ENCODE data around the gene NRF1. TPM values are rescaled to one million over a fixed set of nuclear protein-coding genes. Genes with fewer than 3 reads are reported as not detected.
A peak's percentile ranks its signal among the peaks of the same experiment; 100 is the strongest.

NRF1 gene
- total and polyA plus RNA-seq, 2 of the 8 experiments (the other 6 are each of a cell fraction or from before 2014, with no cell fraction given) = 18.2 to 21.4 TPM

- Histone ChIP-seq H3K4me3 (ENCODE audit: extremely low read depth in 1 of 4, insufficient read depth in 2 of 4, low read depth in 3 of 4, low read length in 4 of 4) (peak overlapping the region in 1 of 4 experiments; percentile 76; a peak in 2 of 8 replicates), H3K23me2 (ENCODE audit: low read depth, low read length) (peaks cover 22% of the 10 kb centered on the region; the same call in 1 of the 2 replicates), H2BK12ac (ENCODE audit: low read depth, low read length) (0 out of 2 replicates have a peak overlapping the region, but pooled peaks have one; percentile 87), H3K9me3 (ENCODE audit: insufficient read depth in 2 of 2, low read depth in 1 of 2, low read length in 1 of 2) (no peaks in the 10 kb centered on the region), H3K18ac (ENCODE audit: extremely low read depth, low read length) (peak overlapping the region; percentile 11; the same call in 1 of the 2 replicates), H3K79me1 (ENCODE audit: low read depth, low read length) (peaks cover 3% of the 10 kb centered on the region; the same call in 1 of the 2 replicates), H3K4me1 (replicated peaks in 1 of 4; ENCODE audit: control insufficient read depth in 3 of 4, insufficient read depth in 4 of 4, low read length in 3 of 4) (peaks cover 6 to 45% (median 29%) of the 10 kb centered on the region in 4 experiments), H2AFZ (ENCODE audit: low read length) (no peak overlapping the region), H2BK5ac (ENCODE audit: low read depth, low read length) (no peak overlapping the region), H3K27ac (ENCODE audit: low read depth, low read length) (no peak overlapping the region), H3K79me2 (ENCODE audit: control insufficient read depth in 1 of 2, insufficient read depth in 2 of 2, low read length in 2 of 2) (no peaks in the 10 kb centered on the region; a peak in 1 of 4 replicates), H4K8ac (ENCODE audit: extremely low read depth, insufficient read depth, low read length) (no peak overlapping the region), H2BK120ac (replicated peaks; ENCODE audit: low read depth, low read length) (no peak overlapping the region), H2AK5ac (ENCODE audit: low read depth, low read length) (no peak overlapping the region), H3K4ac (replicated peaks; ENCODE audit: insufficient read length, low read depth, low read length) (no peak overlapping the region), H3K9ac (replicated peaks in 1 of 4; ENCODE audit: extremely low read depth in 1 of 4, low read depth in 3 of 4, low read length in 3 of 4) (no peak overlapping the region), H2BK15ac (ENCODE audit: low read length) (no peak overlapping the region), H4K20me1 (replicated peaks in 1 of 2; ENCODE audit: control insufficient read depth in 1 of 2, insufficient read depth in 2 of 2, low read length in 2 of 2) (peaks cover 16 to 27% of the 10 kb centered on the region in 2 experiments), H3K56ac (replicated peaks; ENCODE audit: insufficient read length, low read depth, low read length) (no peak overlapping the region), H2BK20ac (ENCODE audit: low read length) (no peak overlapping the region), H3K27me3 (replicated peaks in 1 of 4; ENCODE audit: control insufficient read depth in 3 of 4, extremely low read depth in 1 of 4, insufficient read depth in 3 of 4, low read length in 3 of 4) (peaks cover 61 to 85% (median 84%) of the 10 kb centered on the region in 4 experiments), H3K14ac (ENCODE audit: insufficient read length) (no peak overlapping the region), H3K4me2 (ENCODE audit: insufficient read depth in 1 of 2, low read depth in 2 of 2, low read length in 2 of 2) (peak overlapping the region; percentile 82 to 99; a peak in 2 of 4 replicates), H4K5ac (ENCODE audit: insufficient read length, low read depth, low read length) (no peak overlapping the region), H3K36me3 (ENCODE audit: control insufficient read depth in 2 of 4, insufficient read depth in 4 of 4, low read length in 3 of 4) (peaks cover 0 to 6% (median 0%) of the 10 kb centered on the region in 4 experiments; a peak in 1 of 8 replicates), H4K91ac (replicated peaks; ENCODE audit: insufficient read length, low read length) (no peak overlapping the region), H3K23ac (ENCODE audit: insufficient read length) (no peak overlapping the region)
- DNase-seq (ENCODE audit: low read depth in 1 of 2, low spot score in 2 of 2) (no peak), FAIRE-seq (no peak)
- WGBS, 2 experiments (ENCODE audit: extremely low coverage in 1 of 2, insufficient coverage in 1 of 2, insufficient read length in 1 of 2, insufficient replicate concordance in 2 of 2, low coverage in 1 of 2, low lambda C conversion rate in 2 of 2, missing lambda C conversion rate in 1 of 2) = 16% methylated on average over 10 of the region's 10 CpGs; no CpG with 5 or more reads in 1 of the 2 experiments
- TF ChIP-seq POLR2A (IDR thresholded peaks at IDR 0.05; ENCODE audit: control extremely low read depth in 1 of 2, low read depth in 2 of 2, low read length in 2 of 2) = no peak
- peak; percentile 4; the same call in 1 of the 2 replicates for TF ChIP-seq CBX8 (IDR thresholded peaks at IDR 0.05; ENCODE audit: borderline replicate concordance, low read depth, low read length)
- TF ChIP-seq MAFK (IDR thresholded peaks at IDR 0.05; ENCODE audit: low read depth, low read length) = no peak
- POLR2A ChIA-PET (ENCODE audit: partially characterized antibody) = interaction anchor here (0.6 to 3.2 kb wide), 6 partner anchors 11 to 99 kb away, joined by 3 to 27 read pairs (median 3); no protein-coding TSS in a partner anchor
- CTCF ChIA-PET (ENCODE audit: partially characterized antibody) = interaction anchor here (1.3 kb wide), 1 partner anchor 43 kb away, joined by 3 read pairs; no protein-coding TSS in a partner anchor
These were observed 172.0 kb downstream of the NRF1 start for GRCh38 chr7:129783584-129783919.
